HepG2 (cell line): ENCODE data around the gene GDF9. TPM values are rescaled to one million over a fixed set of nuclear protein-coding genes. Genes with fewer than 3 reads are reported as not detected.

Experiments
- ARID4A ChIP-seq: sonication (generic); formaldehyde crosslinking; IDR thresholded peaks from 2 replicates; pipeline ENCODE4 v1.5.0; 2020; ENCODE audit warnings: mild to moderate bottlenecking, missing genetic modification reagents, borderline replicate concordance
- CSRNP1 ChIP-seq: sonication (generic); formaldehyde crosslinking; IDR thresholded peaks from 2 replicates; pipeline ENCODE4 v1.8.1; 2023; ENCODE audit warnings: mild to moderate bottlenecking, missing genetic modification reagents
- E2F5 ChIP-seq: sonication (generic); formaldehyde crosslinking; conservative IDR thresholded peaks from 2 replicates; pipeline ENCODE4 v1.4.0; 2020; ENCODE audit warnings: missing genetic modification reagents
- HDAC2 ChIP-seq: sonication (generic); formaldehyde crosslinking; IDR thresholded peaks from 2 replicates; pipeline ENCODE4 v1.4.0; 2020; ENCODE audit warnings: missing genetic modification reagents
- MAF1 ChIP-seq: sonication (generic); formaldehyde crosslinking; IDR thresholded peaks from 2 replicates; pipeline ENCODE4 v1.5.0; 2020; ENCODE audit warnings: missing genetic modification reagents, borderline replicate concordance
- NFKB2 ChIP-seq: sonication (generic); formaldehyde crosslinking; IDR thresholded peaks from 2 replicates; pipeline ENCODE4 v1.4.0; 2020; ENCODE audit warnings: missing genetic modification reagents, borderline replicate concordance
- PHF20 ChIP-seq: sonication (generic); formaldehyde crosslinking; IDR thresholded peaks from 2 replicates; pipeline ENCODE4 v1.5.0; 2020; ENCODE audit warnings: mild to moderate bottlenecking, missing genetic modification reagents
- PTBP1 ChIP-seq: fragments of 200-400 bp; formaldehyde crosslinking; IDR thresholded peaks from 2 replicates; pipeline ENCODE4 v1.6.1; 2018; ENCODE audit warnings: low read length, low read depth; ENCODE audit not compliant: poor library complexity, severe bottlenecking
- SALL1 ChIP-seq: sonication (generic); formaldehyde crosslinking; IDR thresholded peaks from 2 replicates; pipeline ENCODE4 v1.8.0; 2022; ENCODE audit warnings: mild to moderate bottlenecking, missing genetic modification reagents
- ZBTB3 ChIP-seq: sonication (generic); formaldehyde crosslinking; IDR thresholded peaks from 2 replicates; pipeline ENCODE4 v1.4.0; 2020; ENCODE audit warnings: low read depth, mild to moderate bottlenecking, moderate library complexity, missing genetic modification reagents, borderline replicate concordance
- ZNF18 ChIP-seq: sonication (generic); formaldehyde crosslinking; IDR thresholded peaks from 2 replicates; pipeline ENCODE4 v1.8.0; 2022; ENCODE audit warnings: mild to moderate bottlenecking, missing genetic modification reagents; ENCODE audit not compliant: insufficient replicate concordance
- ZNF20 ChIP-seq: sonication (generic); formaldehyde crosslinking; IDR thresholded peaks from 2 replicates; pipeline ENCODE4 v1.4.0; 2020; ENCODE audit warnings: mild to moderate bottlenecking, moderate library complexity, missing genetic modification reagents
- ZNF253 ChIP-seq: sonication (generic); formaldehyde crosslinking; IDR thresholded peaks from 2 replicates; pipeline ENCODE4 v1.8.0; 2022; ENCODE audit warnings: mild to moderate bottlenecking, missing genetic modification reagents, borderline replicate concordance
- ZNF589 ChIP-seq: sonication (generic); formaldehyde crosslinking; conservative IDR thresholded peaks from 2 replicates; pipeline ENCODE4 v1.8.0; 2022; ENCODE audit warnings: mild to moderate bottlenecking, moderate library complexity, missing genetic modification reagents
- ZNF670 ChIP-seq: sonication (generic); formaldehyde crosslinking; IDR thresholded peaks from 2 replicates; pipeline ENCODE4 v1.8.0; 2022; ENCODE audit warnings: mild to moderate bottlenecking, missing genetic modification reagents, borderline replicate concordance
- ZNF749 ChIP-seq: sonication (generic); formaldehyde crosslinking; IDR thresholded peaks from 2 replicates; pipeline ENCODE4 v1.8.0; 2022; ENCODE audit warnings: mild to moderate bottlenecking, missing genetic modification reagents, moderate library complexity, borderline replicate concordance
- ZNF816 ChIP-seq: sonication (generic); formaldehyde crosslinking; IDR thresholded peaks from 2 replicates; pipeline ENCODE4 v1.8.0; 2022; ENCODE audit warnings: missing genetic modification reagents, mild to moderate bottlenecking, borderline replicate concordance
- ZNF878 ChIP-seq: sonication (generic); formaldehyde crosslinking; IDR thresholded peaks from 2 replicates; pipeline ENCODE4 v1.8.1; 2023; ENCODE audit warnings: mild to moderate bottlenecking, missing genetic modification reagents, moderate library complexity
- polyA plus RNA-seq, 8 experiments: library from polyadenylated mRNA; depleted of rRNA in 3 of 8; stranded (reverse) in 7 of 8; unstranded in 1 of 8; fragments of >200 nt; fragmentation: Illumina TruSeq in 4 of 8; extraction: Trizol in 4 of 8; gene quantifications; 2 replicates each; pipeline versions ENCODE4 v1.2.1 to v1.2.3, GENCODE V29; 2011 to 2016; ENCODE audit warnings: low read depth in 4 of 8, missing spikeins in 1 of 8, mixed read lengths in 1 of 8; ENCODE audit not compliant: insufficient read depth in 1 of 8
- total RNA-seq, 5 experiments: library from RNA; depleted of rRNA; stranded (reverse); fragments of >200 nt; fragmentation: Illumina TruSeq; extraction: Trizol; gene quantifications; 2 replicates each; pipeline ENCODE4 v1.2.3, GENCODE V29; 2016; ENCODE audit warnings: low read depth in 1 of 5
- TF ChIP-seq, protein P1 (sequence below): sonication (generic); formaldehyde crosslinking; IDR thresholded peaks from 2 replicates; pipeline ENCODE4 v1.4.0; 2020; ENCODE audit warnings: missing genetic modification reagents

The GDF9 gene
- total and polyA plus RNA-seq, 2 of the 13 experiments (the other 11 are each of a cell fraction or from before 2014, with no cell fraction given) = 0.33 to 0.38 TPM

DNA sequence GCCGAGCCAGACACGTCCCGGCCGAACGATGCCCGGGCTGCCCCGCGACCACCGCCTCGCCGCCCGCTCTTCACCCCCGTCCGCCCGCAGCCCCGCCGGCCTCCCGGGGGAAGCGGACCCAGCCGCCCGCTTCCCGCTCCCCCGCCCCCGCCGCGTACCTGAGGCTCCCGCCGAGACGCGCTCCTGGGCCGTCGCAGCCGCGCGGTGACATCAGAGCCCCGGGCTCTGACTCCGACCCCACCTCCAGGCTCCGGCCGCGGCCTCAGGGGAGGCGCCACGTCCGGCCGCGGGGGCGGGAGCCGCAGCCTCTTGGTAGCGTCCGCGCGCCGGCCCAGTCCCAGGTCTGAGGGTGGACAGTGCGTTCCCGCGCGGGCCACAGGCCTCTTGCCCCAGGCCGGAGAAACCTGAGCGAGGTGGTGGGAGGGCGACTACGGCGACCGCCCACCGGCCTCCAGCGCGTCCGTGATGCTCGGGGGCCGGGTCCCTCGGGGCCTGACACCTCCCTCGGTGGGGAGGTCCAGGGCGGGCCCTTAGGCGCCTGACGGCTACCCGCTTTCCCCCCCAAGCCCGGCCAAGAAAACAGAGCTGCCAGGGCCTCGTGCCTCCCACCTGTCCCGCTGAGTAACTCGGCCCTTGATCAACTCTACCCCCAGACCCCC lies 35.7 kb downstream of the GDF9 start, which contains the start of gene SHROOM1 (continued):
- no peak; the same call in 1 of the 2 replicates for TF ChIP-seq ZNF816
- peak; percentile 77 for TF ChIP-seq SALL1 (CRISPR knock-in tag)
- no peak; the same call in 1 of the 2 replicates for TF ChIP-seq ZNF589 (CRISPR knock-in tag)
- peak; percentile 40; the same call in 1 of the 2 replicates for TF ChIP-seq ZBTB3 (CRISPR knock-in tag)
- peak; percentile 53; the same call in 1 of the 2 replicates for TF ChIP-seq HDAC2 (CRISPR knock-in tag)
- no peak for TF ChIP-seq ZNF18 (CRISPR knock-in tag)
- no peak for TF ChIP-seq CSRNP1 (CRISPR knock-in tag)
- TF ChIP-seq PHF20 (CRISPR knock-in tag) = peak; percentile 25; the same call in 1 of the 2 replicates
- 0 out of 2 replicates have a peak, but pooled peaks have one; percentile 25 for TF ChIP-seq ZNF749
- no peak for TF ChIP-seq ZNF20 (CRISPR knock-in tag)
- TF ChIP-seq ZNF253 (CRISPR knock-in tag) = 0 out of 2 replicates have a peak, but pooled peaks have one; percentile 84
- TF ChIP-seq, protein P1, sequence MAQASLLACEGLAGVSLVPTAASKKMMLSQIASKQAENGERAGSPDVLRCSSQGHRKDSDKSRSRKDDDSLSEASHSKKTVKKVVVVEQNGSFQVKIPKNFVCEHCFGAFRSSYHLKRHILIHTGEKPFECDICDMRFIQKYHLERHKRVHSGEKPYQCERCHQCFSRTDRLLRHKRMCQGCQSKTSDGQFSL (CRISPR knock-in tag) = peak; percentile 77; the same call in 1 of the 2 replicates
- no peak for TF ChIP-seq E2F5 (CRISPR knock-in tag)
- TF ChIP-seq ZNF878 (CRISPR knock-in tag) = no peak
- TF ChIP-seq PTBP1 = no peak
- TF ChIP-seq ZNF670 (CRISPR knock-in tag) = peak; percentile 79; the same call in 1 of the 2 replicates
- peak; percentile 53; the same call in 1 of the 2 replicates for TF ChIP-seq ARID4A (CRISPR knock-in tag)
- TF ChIP-seq NFKB2 (CRISPR knock-in tag) = no peak
- TF ChIP-seq MAF1 (CRISPR knock-in tag) = no peak; the same call in 1 of the 2 replicates
